ENCODE measurements around the gene KIF26B. TPM values are rescaled to one million over a fixed set of nuclear protein-coding genes. Genes with fewer than 3 reads are reported as not detected.
"Not testable (repeated sequence)": the region's sequence is repeated elsewhere in the genome, so short reads cannot be mapped to it uniquely, and the experiment has no call there.

Gene KIF26B
- polyA plus RNA-seq, 2 donors: 0.04 to 0.12 TPM

DNA sequence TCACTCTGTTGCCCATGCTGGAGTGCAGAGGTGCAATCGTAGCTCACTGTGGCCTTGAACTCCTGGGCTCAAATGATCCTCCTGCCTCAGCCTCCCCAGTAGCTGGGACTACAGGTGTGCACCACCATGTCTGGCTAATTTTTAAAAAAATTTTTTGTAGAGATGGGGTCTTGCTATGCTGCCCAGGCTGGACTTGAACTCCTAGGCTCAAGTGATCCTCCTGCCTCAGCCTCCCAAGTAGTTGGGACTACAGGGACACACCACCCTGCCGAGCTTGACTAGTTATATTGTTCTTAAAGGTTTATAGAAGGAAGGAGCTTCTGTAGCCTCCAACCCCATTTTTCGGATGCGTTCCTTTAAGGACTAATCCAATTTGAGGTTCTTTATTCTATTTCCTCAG, 248.2 kb downstream of the KIF26B start:
- not testable (repeated sequence) for H3K4me1 ChIP-seq (ENCODE audit: control insufficient read depth in 2 of 2, insufficient read depth in 2 of 2, low read length in 1 of 2); H3K4me3 ChIP-seq (ENCODE audit: low read depth in 1 of 2, low read length in 2 of 2); H3K27me3 ChIP-seq (ENCODE audit: control insufficient read depth in 1 of 2, insufficient read depth in 2 of 2, low read length in 2 of 2); H3K9me3 ChIP-seq (ENCODE audit: control insufficient read depth in 2 of 2, insufficient read depth in 1 of 2, low read depth in 1 of 2, low read length in 1 of 2); H3K36me3 ChIP-seq (ENCODE audit: control insufficient read depth in 2 of 2, insufficient read depth in 2 of 2, low read length in 1 of 2); H3K27ac ChIP-seq (ENCODE audit: low read depth in 2 of 2, low read length in 1 of 2)
- 90 to 93% methylated on average over 4 of the region's 4 CpGs for WGBS, 2 donors

DNA sequence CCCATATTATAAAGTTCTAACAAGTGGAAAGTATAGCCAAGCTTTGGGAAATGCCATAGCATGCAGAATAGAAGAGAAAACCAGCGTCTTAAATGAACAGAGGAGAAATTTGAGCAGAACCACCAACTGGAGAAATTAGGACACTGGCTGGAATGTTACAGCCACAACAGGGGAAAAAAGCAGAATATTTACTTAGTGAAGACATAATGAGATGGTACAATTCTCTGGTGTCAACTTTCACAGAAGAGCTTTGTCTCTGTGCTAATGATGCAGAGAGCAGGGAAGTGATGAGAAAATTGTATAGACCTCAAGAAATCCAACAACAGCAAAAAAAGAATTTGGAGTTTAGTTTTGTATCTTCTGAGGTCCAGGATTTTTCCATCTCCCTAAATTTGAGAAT, 249.7 kb downstream of the KIF26B start:
- H3K4me3 ChIP-seq (ENCODE audit: low read depth in 1 of 2, low read length in 2 of 2): no peak overlapping the region
- H3K4me1 ChIP-seq (ENCODE audit: control insufficient read depth in 2 of 2, insufficient read depth in 2 of 2, low read length in 1 of 2): no peaks in the 10 kb centered on the region
- H3K27ac ChIP-seq (ENCODE audit: low read depth in 2 of 2, low read length in 1 of 2): no peak overlapping the region
- no peaks in the 10 kb centered on the region for H3K27me3 ChIP-seq (ENCODE audit: control insufficient read depth in 1 of 2, insufficient read depth in 2 of 2, low read length in 2 of 2)
- no peaks in the 10 kb centered on the region for H3K36me3 ChIP-seq (ENCODE audit: control insufficient read depth in 2 of 2, insufficient read depth in 2 of 2, low read length in 1 of 2)
- peaks cover 3 to 4% of the 10 kb centered on the region in 2 donors for H3K9me3 ChIP-seq (ENCODE audit: control insufficient read depth in 2 of 2, insufficient read depth in 1 of 2, low read depth in 1 of 2, low read length in 1 of 2)
- WGBS, 2 donors: 72 to 74% methylated on average over 1 of the region's 1 CpG

DNA sequence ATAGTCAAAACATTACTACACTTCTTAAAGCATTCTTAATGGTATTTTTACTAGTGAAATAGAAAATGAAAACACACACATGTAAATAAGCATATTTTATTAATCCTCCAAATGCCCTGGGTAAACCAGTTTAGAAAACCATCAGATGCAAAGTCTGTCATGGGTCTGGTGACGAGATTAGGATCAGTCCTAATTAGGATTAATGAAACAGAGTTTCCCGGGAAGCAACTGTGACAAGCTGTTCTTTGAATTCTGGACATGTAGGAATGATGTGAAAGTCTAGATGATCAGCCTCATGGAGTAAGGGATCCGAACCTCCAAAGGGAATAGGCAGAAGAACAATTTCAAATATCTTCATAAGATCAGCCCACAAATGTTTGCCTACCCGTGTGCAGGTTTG, 250.2 kb downstream of the KIF26B start:
- Histone ChIP-seq H3K36me3 (ENCODE audit: control insufficient read depth in 2 of 2, insufficient read depth in 2 of 2, low read length in 1 of 2) (no peaks in the 10 kb centered on the region), H3K4me3 (ENCODE audit: low read depth in 1 of 2, low read length in 2 of 2) (no peak overlapping the region), H3K27me3 (ENCODE audit: control insufficient read depth in 1 of 2, insufficient read depth in 2 of 2, low read length in 2 of 2) (no peaks in the 10 kb centered on the region), H3K4me1 (ENCODE audit: control insufficient read depth in 2 of 2, insufficient read depth in 2 of 2, low read length in 1 of 2) (no peaks in the 10 kb centered on the region), H3K27ac (ENCODE audit: low read depth in 2 of 2, low read length in 1 of 2) (no peak overlapping the region), H3K9me3 (ENCODE audit: control insufficient read depth in 2 of 2, insufficient read depth in 1 of 2, low read depth in 1 of 2, low read length in 1 of 2) (peaks cover 3 to 4% of the 10 kb centered on the region in 2 donors)
- 66 to 72% methylated on average over 4 of the region's 4 CpGs for WGBS, 2 donors

DNA sequence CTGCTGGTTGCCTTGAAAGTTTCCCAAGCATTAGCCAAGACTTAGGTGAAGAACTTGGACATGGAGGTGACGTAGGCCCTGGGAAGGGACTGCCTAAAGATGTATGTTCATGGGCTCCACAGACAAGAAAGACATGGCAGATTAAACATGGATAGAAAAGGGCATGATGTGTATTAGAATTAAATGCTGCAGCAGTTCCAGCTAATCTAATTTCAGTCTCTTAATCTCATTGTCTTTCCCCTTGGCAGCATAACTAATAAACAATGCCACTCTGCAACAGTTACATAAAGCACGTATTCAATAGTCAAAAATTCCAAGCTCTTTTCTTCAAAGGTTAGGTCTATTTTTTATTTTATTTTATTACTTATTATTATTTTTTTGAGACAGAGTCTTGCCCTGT, 251.6 kb downstream of the KIF26B start:
- Histone ChIP-seq H3K27ac (ENCODE audit: low read depth in 2 of 2, low read length in 1 of 2) (no peak overlapping the region), H3K9me3 (ENCODE audit: control insufficient read depth in 2 of 2, insufficient read depth in 1 of 2, low read depth in 1 of 2, low read length in 1 of 2) (peaks cover 3 to 4% of the 10 kb centered on the region in 2 donors), H3K27me3 (ENCODE audit: control insufficient read depth in 1 of 2, insufficient read depth in 2 of 2, low read length in 2 of 2) (no peaks in the 10 kb centered on the region), H3K4me3 (ENCODE audit: low read depth in 1 of 2, low read length in 2 of 2) (no peak overlapping the region), H3K4me1 (ENCODE audit: control insufficient read depth in 2 of 2, insufficient read depth in 2 of 2, low read length in 1 of 2) (no peaks in the 10 kb centered on the region), H3K36me3 (ENCODE audit: control insufficient read depth in 2 of 2, insufficient read depth in 2 of 2, low read length in 1 of 2) (no peaks in the 10 kb centered on the region)
- WGBS, 2 donors: 94 to 95% methylated on average over 2 of the region's 2 CpGs

DNA sequence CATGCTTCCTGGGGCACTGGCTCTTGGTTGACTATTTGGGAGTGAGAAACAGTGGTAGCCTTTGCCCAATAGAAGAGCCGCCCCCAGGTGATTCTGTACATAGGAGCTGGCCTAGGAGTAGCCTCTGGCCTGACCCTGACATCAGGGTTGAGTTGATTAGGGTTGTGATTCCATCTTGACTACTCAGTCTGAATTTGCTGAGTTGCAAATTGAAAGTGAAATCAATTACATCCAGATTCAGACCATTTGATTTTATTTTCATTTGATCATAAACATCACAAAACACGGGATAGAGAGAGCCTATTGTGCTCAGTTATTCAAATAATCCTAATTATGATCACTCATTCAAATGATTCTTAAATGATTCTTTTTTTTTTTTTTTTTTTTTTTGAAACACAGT, 253.2 kb downstream of the KIF26B start:
- WGBS, 2 donors: 89 to 94% methylated on average over 2 of the region's 2 CpGs
- H3K27me3 ChIP-seq (ENCODE audit: control insufficient read depth in 1 of 2, insufficient read depth in 2 of 2, low read length in 2 of 2): no peaks in the 10 kb centered on the region
- no peak overlapping the region for H3K4me3 ChIP-seq (ENCODE audit: low read depth in 1 of 2, low read length in 2 of 2)
- H3K27ac ChIP-seq (ENCODE audit: low read depth in 2 of 2, low read length in 1 of 2): no peak overlapping the region
- H3K36me3 ChIP-seq (ENCODE audit: control insufficient read depth in 2 of 2, insufficient read depth in 2 of 2, low read length in 1 of 2): no peaks in the 10 kb centered on the region
- H3K4me1 ChIP-seq (ENCODE audit: control insufficient read depth in 2 of 2, insufficient read depth in 2 of 2, low read length in 1 of 2): no peaks in the 10 kb centered on the region
- H3K9me3 ChIP-seq (ENCODE audit: control insufficient read depth in 2 of 2, insufficient read depth in 1 of 2, low read depth in 1 of 2, low read length in 1 of 2): peaks cover 0 to 3% of the 10 kb centered on the region in 2 donors

DNA sequence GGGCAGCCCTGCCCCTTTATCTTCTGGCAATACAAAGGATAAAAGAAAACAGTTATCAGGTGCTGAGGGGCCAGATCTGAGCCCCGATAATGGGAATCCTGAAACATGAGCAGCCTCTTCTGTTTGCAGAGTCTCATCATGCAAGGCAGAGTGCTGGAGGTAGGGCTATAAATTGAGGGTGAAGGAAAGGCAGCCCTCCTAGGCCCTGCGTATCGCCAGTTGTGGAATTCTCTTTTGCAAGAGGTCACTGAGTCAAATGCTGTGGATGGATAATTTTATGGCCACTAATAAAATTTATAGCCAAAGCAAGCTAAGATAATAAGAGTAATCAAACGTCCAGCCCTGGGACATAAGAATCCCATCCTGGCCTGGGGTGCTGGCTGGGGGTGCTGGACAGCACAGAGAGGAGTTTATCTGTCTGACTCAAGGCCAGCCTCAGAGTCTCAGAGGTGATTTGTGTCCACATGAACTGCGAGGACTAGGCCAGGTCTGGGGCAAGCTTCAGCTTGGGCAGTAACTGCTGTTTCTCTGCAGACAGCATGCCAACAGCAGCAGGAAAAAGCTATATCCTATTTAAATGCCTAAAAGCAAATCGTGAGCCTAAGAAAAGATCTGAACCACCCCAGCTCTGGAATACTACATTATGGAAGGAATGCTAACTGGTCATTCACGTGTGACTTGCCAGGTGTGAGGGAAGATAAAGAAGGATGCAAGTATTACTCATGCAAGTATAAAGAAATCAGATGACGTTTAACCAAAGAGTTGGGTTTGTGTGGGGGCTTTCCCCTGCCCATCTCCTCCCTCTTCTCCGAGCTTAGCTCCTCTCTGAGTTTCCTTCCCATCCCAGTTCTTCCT, 254.8 kb downstream of the KIF26B start:
- peaks cover 0 to 3% of the 10 kb centered on the region in 2 donors for H3K9me3 ChIP-seq (ENCODE audit: control insufficient read depth in 2 of 2, insufficient read depth in 1 of 2, low read depth in 1 of 2, low read length in 1 of 2)
- H3K27me3 ChIP-seq (ENCODE audit: control insufficient read depth in 1 of 2, insufficient read depth in 2 of 2, low read length in 2 of 2): no peaks in the 10 kb centered on the region
- WGBS, 2 donors: 73 to 78% methylated on average over 9 of the region's 9 CpGs
- no peak overlapping the region for H3K27ac ChIP-seq (ENCODE audit: low read depth in 2 of 2, low read length in 1 of 2)
- no peaks in the 10 kb centered on the region for H3K4me1 ChIP-seq (ENCODE audit: control insufficient read depth in 2 of 2, insufficient read depth in 2 of 2, low read length in 1 of 2)
- H3K4me3 ChIP-seq (ENCODE audit: low read depth in 1 of 2, low read length in 2 of 2): no peak overlapping the region
- H3K36me3 ChIP-seq (ENCODE audit: control insufficient read depth in 2 of 2, insufficient read depth in 2 of 2, low read length in 1 of 2): no peaks in the 10 kb centered on the region

DNA sequence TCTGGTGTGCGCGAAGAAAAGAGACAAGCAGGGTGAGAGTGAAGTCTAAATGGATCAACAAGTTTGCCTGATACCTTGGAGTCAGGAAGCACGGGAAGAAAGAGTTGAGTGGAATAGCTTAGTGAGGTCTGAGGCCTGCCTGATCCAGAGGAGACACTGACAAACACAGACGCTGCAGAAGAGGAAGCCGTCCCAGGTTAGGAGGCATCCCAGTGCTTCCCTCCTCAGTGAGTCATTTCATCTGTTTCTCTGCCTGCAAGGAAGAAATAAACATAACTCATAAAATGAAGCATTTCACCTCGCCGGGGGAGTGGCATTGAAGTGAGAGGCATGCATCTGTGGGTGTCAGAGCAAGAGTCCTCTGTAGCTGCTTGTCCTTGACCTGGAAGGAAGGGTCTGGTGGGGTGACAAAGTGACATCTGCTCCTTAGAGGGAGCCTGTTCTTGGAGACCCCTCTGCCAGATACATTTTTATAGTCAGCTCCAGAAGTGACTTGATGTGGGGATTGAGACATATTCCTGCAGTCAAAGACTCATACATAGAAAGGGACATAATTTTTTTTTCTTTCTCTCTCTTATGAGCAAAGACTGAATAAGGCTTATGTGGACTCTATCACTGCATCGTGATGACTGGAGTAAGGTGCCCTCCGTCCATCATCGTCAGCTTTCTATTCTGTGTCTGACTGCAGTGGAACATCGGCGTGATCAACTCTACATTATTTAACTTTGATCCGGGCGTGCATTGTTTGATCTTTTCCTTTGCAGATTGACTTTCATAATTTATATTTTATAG, 256.7 kb downstream of the KIF26B start:
- Histone ChIP-seq H3K36me3 (ENCODE audit: control insufficient read depth in 2 of 2, insufficient read depth in 2 of 2, low read length in 1 of 2) (no peaks in the 10 kb centered on the region), H3K4me3 (ENCODE audit: low read depth in 1 of 2, low read length in 2 of 2) (no peak overlapping the region), H3K9me3 (ENCODE audit: control insufficient read depth in 2 of 2, insufficient read depth in 1 of 2, low read depth in 1 of 2, low read length in 1 of 2) (no peaks in the 10 kb centered on the region), H3K27ac (ENCODE audit: low read depth in 2 of 2, low read length in 1 of 2) (no peak overlapping the region), H3K4me1 (ENCODE audit: control insufficient read depth in 2 of 2, insufficient read depth in 2 of 2, low read length in 1 of 2) (no peaks in the 10 kb centered on the region), H3K27me3 (ENCODE audit: control insufficient read depth in 1 of 2, insufficient read depth in 2 of 2, low read length in 2 of 2) (no peaks in the 10 kb centered on the region)
- 75 to 80% methylated on average over 14 of the region's 14 CpGs for WGBS, 2 donors

DNA sequence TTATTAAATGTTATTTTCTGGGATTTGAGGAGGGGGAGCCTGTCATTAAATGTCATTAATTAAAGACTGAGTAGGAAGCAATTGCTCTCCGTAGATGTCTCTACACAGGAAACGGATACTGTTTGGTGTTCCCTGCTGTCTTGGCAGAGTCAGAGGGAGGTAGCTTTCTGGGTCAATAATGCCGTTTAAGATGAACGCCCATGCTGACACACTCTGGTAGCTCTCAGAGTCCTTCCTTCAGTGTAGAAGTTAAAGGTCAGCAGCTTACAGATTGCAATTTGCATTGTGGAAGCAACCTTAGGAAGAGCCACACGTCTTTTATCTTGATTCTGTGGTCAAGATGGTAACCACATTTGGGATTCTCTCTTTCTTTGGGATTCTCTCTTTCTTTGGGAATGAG, 257.5 kb downstream of the KIF26B start:
- no peak overlapping the region for H3K4me3 ChIP-seq (ENCODE audit: low read depth in 1 of 2, low read length in 2 of 2)
- no peaks in the 10 kb centered on the region for H3K4me1 ChIP-seq (ENCODE audit: control insufficient read depth in 2 of 2, insufficient read depth in 2 of 2, low read length in 1 of 2)
- no peaks in the 10 kb centered on the region for H3K9me3 ChIP-seq (ENCODE audit: control insufficient read depth in 2 of 2, insufficient read depth in 1 of 2, low read depth in 1 of 2, low read length in 1 of 2)
- H3K27me3 ChIP-seq (ENCODE audit: control insufficient read depth in 1 of 2, insufficient read depth in 2 of 2, low read length in 2 of 2): no peaks in the 10 kb centered on the region
- WGBS, 2 donors: 68 to 81% methylated on average over 5 of the region's 5 CpGs
- no peaks in the 10 kb centered on the region for H3K36me3 ChIP-seq (ENCODE audit: control insufficient read depth in 2 of 2, insufficient read depth in 2 of 2, low read length in 1 of 2)
- no peak overlapping the region for H3K27ac ChIP-seq (ENCODE audit: low read depth in 2 of 2, low read length in 1 of 2)

DNA sequence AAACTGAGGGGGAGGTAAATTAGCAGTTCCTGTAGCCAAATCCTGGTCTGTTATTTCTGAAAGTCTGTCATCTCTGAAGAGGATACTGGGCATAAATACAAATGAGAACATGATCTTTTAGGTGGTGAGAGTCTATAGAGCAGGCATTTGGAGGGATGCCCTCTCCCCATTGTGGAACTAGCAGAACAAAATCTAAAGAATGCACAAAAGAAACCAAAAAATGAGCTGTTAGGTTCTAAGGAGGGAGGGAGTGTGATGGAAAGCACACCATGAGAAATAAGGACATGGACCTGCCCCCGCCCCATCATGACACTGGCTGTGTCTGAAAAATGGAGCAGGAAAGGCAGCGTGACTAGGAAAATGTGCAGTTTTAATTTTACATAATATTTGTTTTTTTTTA, 262.0 kb downstream of the KIF26B start:
- H3K36me3 ChIP-seq (ENCODE audit: control insufficient read depth in 2 of 2, insufficient read depth in 2 of 2, low read length in 1 of 2): no peaks in the 10 kb centered on the region
- no peaks in the 10 kb centered on the region for H3K27me3 ChIP-seq (ENCODE audit: control insufficient read depth in 1 of 2, insufficient read depth in 2 of 2, low read length in 2 of 2)
- WGBS, 2 donors: 88 to 95% methylated on average over 2 of the region's 2 CpGs
- H3K9me3 ChIP-seq (ENCODE audit: control insufficient read depth in 2 of 2, insufficient read depth in 1 of 2, low read depth in 1 of 2, low read length in 1 of 2): no peaks in the 10 kb centered on the region
- H3K4me3 ChIP-seq (ENCODE audit: low read depth in 1 of 2, low read length in 2 of 2): no peak overlapping the region
- H3K27ac ChIP-seq (ENCODE audit: low read depth in 2 of 2, low read length in 1 of 2): no peak overlapping the region
- H3K4me1 ChIP-seq (ENCODE audit: control insufficient read depth in 2 of 2, insufficient read depth in 2 of 2, low read length in 1 of 2): peaks cover 0 to 3% of the 10 kb centered on the region in 2 donors
